ENCODE data around the gene WDR19.
"Not testable (repeated sequence)": the region's sequence is repeated elsewhere in the genome, so short reads cannot be mapped to it uniquely, and the experiment has no call there.

The WDR19 gene

GRCh38 chr4:39179681-39180080 is 2.6 kb upstream of the WDR19 start:
- Histone ChIP-seq H3K9me3 (ENCODE audit: insufficient read depth, low read length, severe bottlenecking) (no peaks in the 10 kb centered on the region), H3K36me3 (ENCODE audit: insufficient read depth, low read length) (no peaks in the 10 kb centered on the region), H3K27me3 (ENCODE audit: insufficient read depth, low read length, poor library complexity) (no peaks in the 10 kb centered on the region), H2AFZ (ENCODE audit: low read depth, low read length) (no peak overlapping the region), H3K4me3 (ENCODE audit: low read depth in 1 of 2, low read length in 2 of 2) (no peak overlapping the region), H3K79me2 (ENCODE audit: insufficient read depth, low read length) (no peaks in the 10 kb centered on the region), H4K20me1 (ENCODE audit: insufficient read depth, low read length) (no peaks in the 10 kb centered on the region), H3K4me2 (ENCODE audit: insufficient read depth, low read length) (no peak overlapping the region), H3K27ac (ENCODE audit: low read length) (no peak overlapping the region), H3K9ac (ENCODE audit: low read depth, low read length) (no peak overlapping the region), H3K4me1 (ENCODE audit: insufficient read depth, low read length) (peaks cover 19% of the 10 kb centered on the region)
- DNase-seq: no peak
- no peak for ATAC-seq (ENCODE audit: insufficient read depth, low read depth)
- no peak for TF ChIP-seq EZH2 (IDR thresholded peaks at IDR 0.05; ENCODE audit: borderline replicate concordance, low read depth, low read length, severe bottlenecking)
- TF ChIP-seq, protein P1, sequence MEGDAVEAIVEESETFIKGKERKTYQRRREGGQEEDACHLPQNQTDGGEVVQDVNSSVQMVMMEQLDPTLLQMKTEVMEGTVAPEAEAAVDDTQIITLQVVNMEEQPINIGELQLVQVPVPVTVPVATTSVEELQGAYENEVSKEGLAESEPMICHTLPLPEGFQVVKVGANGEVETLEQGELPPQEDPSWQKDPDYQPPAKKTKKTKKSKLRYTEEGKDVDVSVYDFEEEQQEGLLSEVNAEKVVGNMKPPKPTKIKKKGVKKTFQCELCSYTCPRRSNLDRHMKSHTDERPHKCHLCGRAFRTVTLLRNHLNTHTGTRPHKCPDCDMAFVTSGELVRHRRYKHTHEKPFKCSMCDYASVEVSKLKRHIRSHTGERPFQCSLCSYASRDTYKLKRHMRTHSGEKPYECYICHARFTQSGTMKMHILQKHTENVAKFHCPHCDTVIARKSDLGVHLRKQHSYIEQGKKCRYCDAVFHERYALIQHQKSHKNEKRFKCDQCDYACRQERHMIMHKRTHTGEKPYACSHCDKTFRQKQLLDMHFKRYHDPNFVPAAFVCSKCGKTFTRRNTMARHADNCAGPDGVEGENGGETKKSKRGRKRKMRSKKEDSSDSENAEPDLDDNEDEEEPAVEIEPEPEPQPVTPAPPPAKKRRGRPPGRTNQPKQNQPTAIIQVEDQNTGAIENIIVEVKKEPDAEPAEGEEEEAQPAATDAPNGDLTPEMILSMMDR (IDR thresholded peaks at IDR 0.05; ENCODE audit: borderline replicate concordance, extremely low read depth, low read length, poor library complexity, severe bottlenecking): no peak

DNA sequence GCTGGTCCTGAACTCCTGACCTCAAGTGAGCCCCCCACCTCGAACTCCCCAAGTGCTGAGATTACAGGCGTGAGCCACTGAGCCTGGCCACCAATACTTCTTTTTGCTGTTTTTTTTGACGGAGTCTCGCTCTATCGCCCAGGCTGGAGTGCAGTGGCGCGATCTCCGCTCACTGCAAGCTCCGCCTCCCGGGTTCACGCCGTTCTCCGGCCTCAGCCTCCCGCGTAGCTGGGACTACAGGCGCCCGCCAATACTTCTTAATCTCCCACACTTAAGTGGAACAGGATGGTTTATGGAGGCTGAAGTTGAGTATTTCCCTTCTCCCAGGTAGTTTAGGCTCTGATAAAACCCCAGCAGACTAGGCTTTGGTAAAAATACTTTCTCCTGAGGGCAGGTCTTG is 1.7 kb upstream of the WDR19 start:
- not testable (repeated sequence) for ATAC-seq (ENCODE audit: insufficient read depth, low read depth); H3K79me2 ChIP-seq (ENCODE audit: insufficient read depth, low read length); H3K9ac ChIP-seq (ENCODE audit: low read depth, low read length); H3K27me3 ChIP-seq (ENCODE audit: insufficient read depth, low read length, poor library complexity); DNase-seq; H3K36me3 ChIP-seq (ENCODE audit: insufficient read depth, low read length); H3K4me3 ChIP-seq (ENCODE audit: low read depth in 1 of 2, low read length in 2 of 2); H3K9me3 ChIP-seq (ENCODE audit: insufficient read depth, low read length, severe bottlenecking); H4K20me1 ChIP-seq (ENCODE audit: insufficient read depth, low read length); H3K27ac ChIP-seq (ENCODE audit: low read length); H3K4me2 ChIP-seq (ENCODE audit: insufficient read depth, low read length)
- H3K4me1 ChIP-seq (ENCODE audit: insufficient read depth, low read length): peaks cover 19% of the 10 kb centered on the region
- peak overlapping the region; percentile 41; the same call in 1 of the 2 replicates for H2AFZ ChIP-seq (ENCODE audit: low read depth, low read length)

DNA sequence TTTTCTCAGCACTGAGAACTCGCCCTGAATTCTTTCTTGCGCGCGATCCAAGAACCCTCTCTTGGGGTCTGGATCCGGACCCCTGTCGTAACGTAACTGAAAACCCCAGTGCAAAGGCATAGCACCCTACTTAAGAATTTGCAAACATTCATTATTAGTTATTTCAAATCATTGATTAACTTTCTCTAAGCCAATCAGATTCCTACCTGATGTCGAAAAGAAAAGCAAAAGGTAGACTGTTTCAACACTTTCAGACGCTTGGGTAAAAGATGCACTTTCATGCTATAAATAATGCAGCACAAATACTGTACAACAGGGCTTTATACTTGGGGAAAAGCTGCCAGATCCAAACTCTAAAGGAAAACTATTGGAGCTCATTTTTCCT is 817 bp upstream of the WDR19 start:
- Histone ChIP-seq H3K79me2 (ENCODE audit: insufficient read depth, low read length) (no peaks in the 10 kb centered on the region), H3K27ac (ENCODE audit: low read length) (peak overlapping the region; percentile 62), H4K20me1 (ENCODE audit: insufficient read depth, low read length) (no peaks in the 10 kb centered on the region), H3K36me3 (ENCODE audit: insufficient read depth, low read length) (no peaks in the 10 kb centered on the region), H3K4me2 (ENCODE audit: insufficient read depth, low read length) (peak overlapping the region; percentile 66), H3K27me3 (ENCODE audit: insufficient read depth, low read length, poor library complexity) (no peaks in the 10 kb centered on the region), H3K9me3 (ENCODE audit: insufficient read depth, low read length, severe bottlenecking) (no peaks in the 10 kb centered on the region), H2AFZ (ENCODE audit: low read depth, low read length) (peak overlapping the region; percentile 67), H3K9ac (ENCODE audit: low read depth, low read length) (peak overlapping the region; percentile 55), H3K4me3 (ENCODE audit: low read depth in 1 of 2, low read length in 2 of 2) (peak overlapping the region; percentile 15 to 50; a peak in 3 of 4 replicates), H3K4me1 (ENCODE audit: insufficient read depth, low read length) (peaks cover 19% of the 10 kb centered on the region)
- no peak for TF ChIP-seq EZH2 (IDR thresholded peaks at IDR 0.05; ENCODE audit: borderline replicate concordance, low read depth, low read length, severe bottlenecking)
- TF ChIP-seq, protein P1 (IDR thresholded peaks at IDR 0.05; ENCODE audit: borderline replicate concordance, extremely low read depth, low read length, poor library complexity, severe bottlenecking): no peak
- ATAC-seq (ENCODE audit: insufficient read depth, low read depth): no peak
- DNase-seq: no peak

- Histone ChIP-seq H3K27ac (ENCODE audit: low read length) (no peak overlapping the region), H3K9me3 (ENCODE audit: insufficient read depth, low read length, severe bottlenecking) (no peaks in the 10 kb centered on the region), H3K79me2 (ENCODE audit: insufficient read depth, low read length) (no peaks in the 10 kb centered on the region), H3K27me3 (ENCODE audit: insufficient read depth, low read length, poor library complexity) (no peaks in the 10 kb centered on the region), H2AFZ (ENCODE audit: low read depth, low read length) (no peak overlapping the region), H3K36me3 (ENCODE audit: insufficient read depth, low read length) (peaks cover 20% of the 10 kb centered on the region; the same call in 1 of the 2 replicates), H3K4me1 (ENCODE audit: insufficient read depth, low read length) (no peaks in the 10 kb centered on the region), H3K9ac (ENCODE audit: low read depth, low read length) (no peak overlapping the region), H4K20me1 (ENCODE audit: insufficient read depth, low read length) (no peaks in the 10 kb centered on the region), H3K4me2 (ENCODE audit: insufficient read depth, low read length) (no peak overlapping the region), H3K4me3 (ENCODE audit: low read depth in 1 of 2, low read length in 2 of 2) (no peak overlapping the region)
- ATAC-seq (ENCODE audit: insufficient read depth, low read depth) (no peak), DNase-seq (no peak)
- no peak for TF ChIP-seq EZH2 (IDR thresholded peaks at IDR 0.05; ENCODE audit: borderline replicate concordance, low read depth, low read length, severe bottlenecking)
- TF ChIP-seq, protein P1 (IDR thresholded peaks at IDR 0.05; ENCODE audit: borderline replicate concordance, extremely low read depth, low read length, poor library complexity, severe bottlenecking): no peak
These were observed 19.6 kb downstream of the WDR19 start for GRCh38 chr4:39201963-39202362.
